ENCODE data around the gene GPHA2.

GRCh38 chr11:64933213-64933934 is 2.3 kb downstream of the GPHA2 start:
- TF ChIP-seq POLR2AphosphoS5 (IDR thresholded peaks at IDR 0.05) = no peak
- no peak for TF ChIP-seq CTCF (IDR thresholded peaks at IDR 0.05)
- no peak for TF ChIP-seq EP300 (IDR thresholded peaks at IDR 0.05)
- no peak for TF ChIP-seq POLR2A (IDR thresholded peaks at IDR 0.05)

All from stomach (tissue), 4 donors.